GM13976 (cell line): ENCODE results near the gene ME3.

Experiments used
- DNase-seq: peaks from one replicate; pipeline ENCODE4 v3.0.0; 2012; ENCODE audit warnings: low spot score
- in situ Hi-C: fragments of 300-500 bp; cut with MboI; formaldehyde crosslinking; loops from one replicate; pipeline ENCODE4 v1.12.0; 2022; ENCODE audit warnings: low sequenced_read_pairs, mixed read lengths, inconsistent platforms; ENCODE audit not compliant: unreplicated experiment
- TF ChIP-seq, protein P1 (sequence below): IDR thresholded peaks from 2 replicates; pipeline ENCODE4 v1.5.1; 2012; ENCODE audit warnings: borderline replicate concordance, mild to moderate bottlenecking; ENCODE audit not compliant: insufficient read depth; ENCODE audit errors: extremely low read depth, missing control alignments, control extremely low read depth

ME3 gene

DNA sequence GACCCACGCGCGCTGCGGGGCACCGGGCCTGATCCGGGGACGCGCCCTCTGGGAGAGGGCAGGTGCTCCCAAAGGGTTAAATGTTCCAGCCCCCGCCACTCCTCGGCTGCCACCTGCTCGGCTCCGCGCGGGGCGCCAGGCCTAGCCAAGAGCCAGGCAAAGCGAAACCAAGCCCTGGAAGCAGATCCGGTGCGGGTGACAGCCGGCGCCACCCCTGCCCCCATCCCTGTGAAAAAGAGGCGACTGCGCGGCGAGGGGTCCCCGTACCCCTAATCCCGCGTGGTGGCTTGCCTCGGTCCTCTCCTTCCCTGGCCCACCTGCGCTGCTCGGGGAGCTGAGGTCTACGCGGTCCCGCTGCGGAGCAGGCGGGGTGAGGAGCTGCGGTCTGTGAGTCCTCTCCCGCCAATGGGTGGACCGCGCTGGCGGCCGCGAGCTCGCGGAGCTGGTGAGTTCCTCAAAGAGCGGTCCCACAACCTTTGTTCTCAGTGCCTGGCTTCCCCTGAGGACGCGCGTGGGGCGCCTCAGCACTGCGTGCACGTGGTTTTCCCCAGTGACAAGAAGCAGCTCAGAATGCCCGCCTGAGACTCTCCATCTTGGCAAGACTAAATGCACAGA lies at the start of gene ME3:
ME3 (minus strand) TSS at position 610 of the 615 bp plus-strand sequence.
- in situ Hi-C loops = no loop called here
- TF ChIP-seq, protein P1, sequence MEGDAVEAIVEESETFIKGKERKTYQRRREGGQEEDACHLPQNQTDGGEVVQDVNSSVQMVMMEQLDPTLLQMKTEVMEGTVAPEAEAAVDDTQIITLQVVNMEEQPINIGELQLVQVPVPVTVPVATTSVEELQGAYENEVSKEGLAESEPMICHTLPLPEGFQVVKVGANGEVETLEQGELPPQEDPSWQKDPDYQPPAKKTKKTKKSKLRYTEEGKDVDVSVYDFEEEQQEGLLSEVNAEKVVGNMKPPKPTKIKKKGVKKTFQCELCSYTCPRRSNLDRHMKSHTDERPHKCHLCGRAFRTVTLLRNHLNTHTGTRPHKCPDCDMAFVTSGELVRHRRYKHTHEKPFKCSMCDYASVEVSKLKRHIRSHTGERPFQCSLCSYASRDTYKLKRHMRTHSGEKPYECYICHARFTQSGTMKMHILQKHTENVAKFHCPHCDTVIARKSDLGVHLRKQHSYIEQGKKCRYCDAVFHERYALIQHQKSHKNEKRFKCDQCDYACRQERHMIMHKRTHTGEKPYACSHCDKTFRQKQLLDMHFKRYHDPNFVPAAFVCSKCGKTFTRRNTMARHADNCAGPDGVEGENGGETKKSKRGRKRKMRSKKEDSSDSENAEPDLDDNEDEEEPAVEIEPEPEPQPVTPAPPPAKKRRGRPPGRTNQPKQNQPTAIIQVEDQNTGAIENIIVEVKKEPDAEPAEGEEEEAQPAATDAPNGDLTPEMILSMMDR = no peak
- no peak for DNase-seq

DNA sequence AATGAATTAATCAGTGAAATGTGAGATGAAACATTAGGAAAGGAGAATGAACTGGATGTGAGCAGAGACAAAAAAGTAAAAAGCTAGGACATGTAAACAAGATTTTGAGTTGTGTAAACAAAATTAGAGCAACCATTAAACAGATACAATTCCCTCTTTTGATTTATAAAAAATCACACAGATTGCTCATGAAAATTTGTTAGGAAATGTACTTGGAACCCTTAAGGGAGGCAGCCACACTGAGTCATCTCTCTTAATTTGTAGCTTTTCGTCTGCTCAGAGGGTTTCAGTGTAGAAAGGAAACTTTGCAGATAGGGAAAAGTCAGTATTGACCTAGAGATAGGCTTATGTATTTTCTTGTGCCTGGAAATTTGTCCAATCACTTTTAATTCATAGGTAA lies 49.6 kb upstream of the ME3 start:
- TF ChIP-seq, protein P1 = no peak
- DNase-seq = no peak
- in situ Hi-C loops = no loop called here

DNA sequence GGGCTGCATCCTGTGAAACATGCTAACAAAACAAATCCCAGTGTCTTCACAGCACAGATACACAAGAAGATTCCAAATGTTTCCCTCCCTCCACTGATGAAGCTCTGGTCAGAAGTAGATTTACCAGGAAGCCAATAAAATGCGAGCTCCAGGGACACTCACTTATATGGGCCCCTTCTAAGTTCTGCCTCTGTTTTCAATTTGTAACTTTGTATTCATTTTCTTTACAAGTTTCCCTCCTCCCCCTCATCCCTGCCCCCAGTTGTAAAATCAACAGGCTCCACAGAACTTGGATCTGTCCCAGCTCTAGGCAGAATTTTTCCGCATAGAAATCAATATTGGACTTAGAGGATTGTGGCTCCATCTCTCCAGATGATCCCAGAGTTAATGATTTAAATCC lies 48.1 kb upstream of the ME3 start:
- in situ Hi-C loops = no loop called here
- DNase-seq = no peak
- TF ChIP-seq, protein P1 = no peak

DNA sequence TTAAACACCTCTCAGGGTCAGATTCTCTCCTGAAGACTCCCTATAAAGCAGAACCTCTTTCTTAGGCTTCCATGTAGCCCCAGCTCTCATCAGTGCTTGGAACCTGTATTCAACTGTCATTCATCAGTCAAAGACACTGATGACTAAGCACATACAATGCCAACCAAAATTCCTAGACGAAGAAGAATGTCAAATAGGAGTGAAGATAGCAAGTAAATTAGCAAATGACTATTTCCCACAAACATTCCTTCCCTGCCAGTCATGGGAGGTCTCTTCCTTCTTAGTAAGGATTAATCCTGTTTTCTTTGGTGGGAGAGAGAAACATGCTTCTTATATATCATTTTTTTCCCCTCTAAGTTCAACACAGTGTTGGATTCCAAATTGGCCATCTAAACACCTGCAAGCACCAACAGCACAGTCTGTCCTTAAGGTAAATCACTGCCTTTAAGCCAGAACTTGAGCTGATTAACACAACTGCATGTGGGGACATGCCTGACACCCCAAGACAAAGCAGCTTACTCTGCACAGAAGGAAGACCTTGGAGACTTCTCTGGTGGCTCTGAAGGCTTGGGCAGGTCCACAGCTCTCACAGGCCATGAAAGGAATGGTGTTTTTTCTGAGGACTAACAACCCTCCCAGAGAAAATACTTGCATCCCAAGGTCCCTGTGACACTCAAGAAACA lies 47.5 kb upstream of the ME3 start:
- DNase-seq = no peak
- in situ Hi-C loops = no loop called here

DNA sequence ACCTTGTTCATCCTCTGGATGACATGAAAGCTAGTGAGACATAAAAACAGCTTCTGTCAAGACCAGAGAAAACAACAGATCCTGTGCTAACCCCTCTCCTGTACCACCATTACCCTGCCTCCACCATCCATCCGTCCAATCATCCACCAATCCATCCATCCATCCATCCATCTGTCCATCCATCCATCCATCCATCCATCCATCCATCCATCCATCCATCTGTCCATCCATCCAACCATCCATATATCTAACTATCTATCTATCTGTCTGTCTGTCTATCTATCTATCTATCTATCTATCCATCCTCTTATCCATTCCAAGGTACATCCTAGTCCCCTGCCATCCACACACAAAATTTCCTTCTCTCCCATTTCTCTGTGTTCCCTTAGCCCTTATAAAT lies 46.6 kb upstream of the ME3 start:
- TF ChIP-seq, protein P1 = no peak
- in situ Hi-C loops = no loop called here
- DNase-seq = no peak

More for the DNA sequence above, 47.5 kb upstream of the ME3 start:
- TF ChIP-seq, protein P1 = no peak

DNA sequence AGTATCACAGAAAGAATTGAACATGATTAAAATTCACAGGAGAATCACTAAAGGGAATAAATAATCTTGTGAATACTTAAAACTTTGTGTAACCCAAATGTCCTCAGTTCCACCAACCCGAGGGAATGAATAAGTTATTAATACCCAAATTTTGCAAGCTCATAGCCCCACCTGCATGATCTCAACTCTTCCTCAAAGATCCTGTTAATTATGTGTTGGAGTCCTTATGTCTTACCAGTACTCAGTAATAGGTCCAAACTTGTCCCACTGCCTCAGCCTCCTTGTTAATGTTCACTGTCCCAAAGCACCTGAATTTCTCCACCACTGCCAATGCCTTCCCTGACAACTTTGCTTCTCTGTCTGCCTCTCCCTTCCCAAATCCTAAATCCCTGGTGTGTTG lies 46.1 kb upstream of the ME3 start:
- TF ChIP-seq, protein P1 = no peak
- in situ Hi-C loops = no loop called here
- no peak for DNase-seq
